DMS53 (cell line): ENCODE measurements around the gene UPB1.

Source experiments
- DNase-seq: peaks from one replicate; lab custom pipeline; 2025; lab: John Stamatoyannopoulos, UW

The UPB1 gene

DNA sequence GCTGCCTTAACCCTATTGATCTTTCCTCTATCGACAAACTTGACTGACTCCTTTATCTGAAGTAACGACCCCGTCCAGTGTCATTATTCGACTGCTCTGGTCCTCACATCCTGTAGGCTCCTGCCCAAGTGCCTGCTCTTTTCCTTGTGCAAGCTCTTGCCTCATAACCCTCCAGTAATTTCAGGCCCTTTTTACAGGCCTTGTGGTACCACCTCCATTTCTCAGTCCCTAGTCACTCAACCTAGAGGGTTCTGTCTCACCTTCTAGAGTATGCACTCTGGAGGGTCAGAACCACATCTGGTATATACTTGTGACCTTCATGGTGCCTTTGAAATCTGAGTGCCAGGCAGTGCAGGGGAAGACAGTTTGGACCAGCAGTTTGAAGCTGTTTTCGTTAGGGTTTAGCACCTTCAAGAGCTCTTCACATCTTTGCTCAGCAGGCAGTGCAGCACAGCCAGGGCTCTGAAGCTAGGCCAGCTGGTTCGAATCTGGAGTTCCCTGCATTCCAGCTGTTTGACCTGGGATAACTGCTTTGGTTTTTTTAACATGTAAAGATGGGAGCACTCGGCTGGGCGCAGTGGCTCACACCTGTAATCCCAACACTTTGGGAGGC lies 71.9 kb downstream of the UPB1 start:
- no peak for DNase-seq

DNA sequence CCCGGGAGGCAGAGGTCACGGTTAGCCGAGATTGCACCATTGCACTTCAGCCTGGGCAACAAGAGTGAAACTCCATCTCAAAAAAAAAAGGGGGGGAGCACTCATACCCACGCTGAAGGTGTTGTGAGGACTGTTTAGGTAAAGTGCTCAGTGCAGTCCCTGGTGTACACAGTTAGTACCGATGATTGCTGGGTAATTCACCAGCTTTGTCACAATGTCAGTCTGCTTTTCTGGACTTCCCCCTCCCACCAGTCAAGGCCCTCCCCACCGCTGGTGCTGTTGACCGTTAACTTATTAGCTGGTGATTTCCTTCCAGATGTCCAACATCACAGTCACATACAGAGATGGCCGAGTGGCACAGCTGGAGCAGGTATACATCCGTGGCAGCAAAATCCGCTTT lies 72.5 kb downstream of the UPB1 start:
- DNase-seq: no peak

DNA sequence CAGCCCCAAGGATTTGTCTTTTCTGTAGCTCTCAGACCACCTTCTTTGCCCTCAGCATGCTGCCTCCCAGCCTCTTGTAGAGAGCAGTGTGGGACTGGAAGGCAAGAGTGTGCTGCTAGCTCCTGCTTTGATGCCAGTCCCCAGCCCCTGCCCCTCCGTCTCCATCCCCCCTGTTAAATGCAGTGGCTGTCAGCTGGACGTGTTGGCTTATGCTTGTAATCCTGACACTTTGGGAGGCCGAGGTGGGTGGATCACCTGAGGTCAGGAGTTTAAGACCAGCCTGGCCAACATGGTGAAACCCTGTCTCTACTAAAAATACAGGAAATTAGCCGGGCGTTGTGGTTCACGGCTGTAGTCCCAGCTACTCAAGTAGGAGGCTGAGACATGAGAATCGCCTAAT lies 76.1 kb downstream of the UPB1 start:
- no peak for DNase-seq

DNA sequence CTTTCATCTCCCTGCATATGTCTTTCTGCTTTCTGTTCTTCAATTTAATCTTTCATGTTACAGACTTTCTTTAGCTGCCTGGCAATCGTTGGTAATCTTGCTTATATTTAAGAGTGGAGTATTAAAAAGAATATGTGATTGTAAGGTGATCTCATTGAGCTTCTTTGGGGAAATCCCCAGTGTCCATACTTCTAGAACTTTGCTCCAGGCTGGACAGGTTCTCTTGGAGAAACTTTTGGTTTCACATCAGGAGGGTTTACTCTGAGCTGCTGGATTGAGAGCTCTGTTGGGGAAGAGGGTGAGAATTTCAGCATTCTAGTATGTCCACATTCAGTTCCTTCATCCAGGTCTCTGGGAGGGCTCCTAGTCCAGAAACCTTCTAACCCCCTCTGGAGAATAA lies 81.6 kb downstream of the UPB1 start:
- DNase-seq: no peak
